ENCODE results near the gene RUNX2.

RUNX2 gene

DNA sequence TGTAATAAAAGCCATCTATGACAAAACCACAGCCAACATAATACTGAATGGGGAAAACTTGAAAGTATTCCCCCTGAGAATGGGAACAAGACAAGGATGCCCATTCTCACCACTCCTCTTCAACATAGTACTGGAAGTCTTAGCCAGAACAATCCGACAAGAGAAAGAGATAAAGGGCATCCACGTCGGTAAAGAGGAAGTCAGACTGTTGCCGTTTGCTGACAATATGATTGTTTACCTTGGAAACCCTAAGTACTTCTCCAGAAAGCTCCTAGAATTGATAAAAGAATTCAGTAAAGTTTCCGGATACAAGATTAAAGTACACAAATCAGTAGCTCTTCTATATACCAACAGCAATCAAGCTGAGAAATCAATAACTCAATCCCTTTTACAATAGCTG, 14.0 kb upstream of the RUNX2 start:
- ChIA-PET POLR2A (no interaction called here), CTCF (interaction anchor here (0.9 kb wide), 1 partner anchor 9 kb away, joined by 3 read pairs; no protein-coding TSS in a partner anchor)
- no peak for DNase-seq (ENCODE audit: extremely low spot score)
- TF ChIP-seq BHLHE40 (IDR thresholded peaks at IDR 0.05; ENCODE audit: borderline replicate concordance): no peak
- TF ChIP-seq ELF4 (IDR thresholded peaks at IDR 0.05): no peak
- TF ChIP-seq CTBP1 (IDR thresholded peaks at IDR 0.05; ENCODE audit: borderline replicate concordance): no peak
- TF ChIP-seq FOXK2 (IDR thresholded peaks at IDR 0.05): no peak
- no peak for TF ChIP-seq HDGF (IDR thresholded peaks at IDR 0.05; ENCODE audit: borderline replicate concordance)
- TF ChIP-seq SUZ12 (IDR thresholded peaks at IDR 0.05): no peak
- no peak for TF ChIP-seq ZNF384 (IDR thresholded peaks at IDR 0.05)
- no peak for TF ChIP-seq L3MBTL2 (conservative IDR thresholded peaks at IDR 0.05)
- TF ChIP-seq ARNT (IDR thresholded peaks at IDR 0.05): no peak
- no peak for TF ChIP-seq TARDBP (IDR thresholded peaks at IDR 0.05)
- TF ChIP-seq FOXA1 (IDR thresholded peaks at IDR 0.05): no peak
- TF ChIP-seq, protein P1, sequence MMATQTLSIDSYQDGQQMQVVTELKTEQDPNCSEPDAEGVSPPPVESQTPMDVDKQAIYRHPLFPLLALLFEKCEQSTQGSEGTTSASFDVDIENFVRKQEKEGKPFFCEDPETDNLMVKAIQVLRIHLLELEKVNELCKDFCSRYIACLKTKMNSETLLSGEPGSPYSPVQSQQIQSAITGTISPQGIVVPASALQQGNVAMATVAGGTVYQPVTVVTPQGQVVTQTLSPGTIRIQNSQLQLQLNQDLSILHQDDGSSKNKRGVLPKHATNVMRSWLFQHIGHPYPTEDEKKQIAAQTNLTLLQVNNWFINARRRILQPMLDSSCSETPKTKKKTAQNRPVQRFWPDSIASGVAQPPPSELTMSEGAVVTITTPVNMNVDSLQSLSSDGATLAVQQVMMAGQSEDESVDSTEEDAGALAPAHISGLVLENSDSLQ (IDR thresholded peaks at IDR 0.05): no peak
- no peak for TF ChIP-seq NFRKB (IDR thresholded peaks at IDR 0.05)
- TF ChIP-seq SP1 (IDR thresholded peaks at IDR 0.05): no peak
- TF ChIP-seq FOXM1 (IDR thresholded peaks at IDR 0.05; ENCODE audit: borderline replicate concordance): no peak
- TF ChIP-seq LEF1 (IDR thresholded peaks at IDR 0.05; ENCODE audit: borderline replicate concordance): no peak

DNA sequence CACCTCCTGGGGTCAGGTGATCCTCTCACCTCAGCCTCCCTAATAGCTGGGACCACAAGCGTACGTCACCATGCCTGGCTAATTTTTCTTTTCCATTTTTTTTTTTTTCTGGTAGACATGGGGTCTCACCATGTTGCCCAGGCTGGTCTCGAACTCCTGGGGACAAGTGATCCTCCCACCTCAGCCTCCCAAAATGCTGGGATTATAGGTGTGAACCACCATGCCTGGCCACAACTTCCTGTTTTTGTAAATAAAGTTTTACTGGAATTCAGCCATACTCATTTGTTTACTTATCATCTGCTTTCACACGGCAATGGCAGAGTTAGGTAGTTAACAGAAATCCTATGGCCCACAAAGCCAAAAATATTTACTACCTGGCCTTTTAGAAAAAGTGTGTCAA, 7.8 kb upstream of the RUNX2 start:
- CTCF ChIA-PET: no interaction called here
- no peak for DNase-seq (ENCODE audit: extremely low spot score)
- POLR2A ChIA-PET: no interaction called here
- TF ChIP-seq FOXA1 (IDR thresholded peaks at IDR 0.05) (no peak), L3MBTL2 (conservative IDR thresholded peaks at IDR 0.05) (no peak), ARNT (IDR thresholded peaks at IDR 0.05) (no peak), HDGF (IDR thresholded peaks at IDR 0.05; ENCODE audit: borderline replicate concordance) (no peak), TARDBP (IDR thresholded peaks at IDR 0.05) (no peak), CTBP1 (IDR thresholded peaks at IDR 0.05; ENCODE audit: borderline replicate concordance) (no peak), FOXK2 (IDR thresholded peaks at IDR 0.05) (no peak), LEF1 (IDR thresholded peaks at IDR 0.05; ENCODE audit: borderline replicate concordance) (no peak), FOXM1 (IDR thresholded peaks at IDR 0.05; ENCODE audit: borderline replicate concordance) (no peak), ZNF384 (IDR thresholded peaks at IDR 0.05) (no peak), ELF4 (IDR thresholded peaks at IDR 0.05) (no peak), BHLHE40 (IDR thresholded peaks at IDR 0.05; ENCODE audit: borderline replicate concordance) (no peak), NFRKB (IDR thresholded peaks at IDR 0.05) (no peak), SUZ12 (IDR thresholded peaks at IDR 0.05) (no peak), SP1 (IDR thresholded peaks at IDR 0.05) (no peak)
- TF ChIP-seq, protein P1 (IDR thresholded peaks at IDR 0.05): no peak

DNA sequence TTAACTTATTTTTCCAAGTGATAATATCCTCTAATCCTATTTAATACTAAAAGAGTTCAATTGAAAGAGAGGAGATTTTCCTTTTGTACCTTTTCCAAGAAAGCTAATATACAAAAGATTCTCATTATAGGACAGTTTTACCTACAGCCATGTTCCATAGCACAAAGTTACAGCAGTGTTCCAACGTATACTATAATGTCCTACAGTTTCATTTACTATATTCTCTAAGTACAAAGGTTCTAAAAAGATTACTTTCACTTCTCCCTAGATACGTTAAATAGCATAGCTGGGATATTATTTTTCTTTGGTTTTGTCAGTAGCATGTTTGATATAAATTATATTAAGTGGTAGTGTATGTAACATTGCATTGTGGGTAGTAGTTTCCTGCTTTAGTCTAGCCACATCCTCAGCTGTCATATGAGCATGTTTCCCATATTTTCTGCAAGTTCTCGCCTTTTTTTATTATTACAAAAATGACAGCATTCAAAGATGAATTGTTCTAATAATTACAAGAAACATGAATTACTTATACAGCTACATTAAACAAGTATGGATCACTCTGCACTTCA, 4.4 kb upstream of the RUNX2 start:
- ChIA-PET CTCF (interaction anchor here (0.6 kb wide), 1 partner anchor 9 kb away, joined by 3 read pairs; no protein-coding TSS in a partner anchor), POLR2A (no interaction called here)
- TF ChIP-seq, protein P1 (IDR thresholded peaks at IDR 0.05): no peak
- TF ChIP-seq FOXK2 (IDR thresholded peaks at IDR 0.05) (no peak), FOXA1 (IDR thresholded peaks at IDR 0.05) (no peak), FOXM1 (IDR thresholded peaks at IDR 0.05; ENCODE audit: borderline replicate concordance) (no peak), HDGF (IDR thresholded peaks at IDR 0.05; ENCODE audit: borderline replicate concordance) (no peak), ZNF384 (IDR thresholded peaks at IDR 0.05) (no peak), NFRKB (IDR thresholded peaks at IDR 0.05) (no peak), SP1 (IDR thresholded peaks at IDR 0.05) (no peak), BHLHE40 (IDR thresholded peaks at IDR 0.05; ENCODE audit: borderline replicate concordance) (no peak), CTBP1 (IDR thresholded peaks at IDR 0.05; ENCODE audit: borderline replicate concordance) (no peak), L3MBTL2 (conservative IDR thresholded peaks at IDR 0.05) (no peak), LEF1 (IDR thresholded peaks at IDR 0.05; ENCODE audit: borderline replicate concordance) (no peak)
- no peak for DNase-seq (ENCODE audit: extremely low spot score)

DNA sequence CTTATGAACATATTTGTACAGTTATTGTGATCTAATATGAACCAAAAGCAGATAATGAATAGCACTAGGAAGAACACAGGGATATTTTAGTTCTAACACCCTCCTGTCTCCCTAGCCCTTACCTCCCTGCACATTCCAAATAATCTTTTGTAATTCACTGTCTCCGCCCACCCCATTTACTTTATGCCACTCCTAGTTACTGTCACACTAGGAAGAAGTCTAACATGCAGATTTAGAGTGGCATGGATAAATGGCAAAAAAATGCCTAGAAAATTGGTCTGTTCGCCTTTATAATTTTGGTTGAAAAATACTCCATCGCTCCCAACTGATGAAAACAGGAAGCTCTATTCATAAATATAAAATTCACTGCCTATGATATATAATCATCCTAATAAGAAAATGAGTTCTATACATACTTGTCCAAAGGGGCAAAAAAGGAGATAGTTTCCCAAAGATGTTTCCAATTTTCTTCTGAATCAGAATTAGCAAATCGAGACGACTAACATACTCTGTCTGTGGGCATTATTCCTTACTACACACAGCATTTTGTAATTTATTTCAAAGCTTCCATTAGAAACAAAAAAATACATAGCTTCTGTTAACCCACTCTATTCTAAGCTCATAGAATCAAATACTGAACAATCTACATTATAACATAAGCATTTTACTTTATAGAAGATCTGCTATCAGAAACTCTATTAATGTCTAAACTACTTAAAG, 1.3 kb upstream of the RUNX2 start:
- DNase-seq (ENCODE audit: extremely low spot score): no peak
- CTCF ChIA-PET: no interaction called here
- POLR2A ChIA-PET: no interaction called here
- TF ChIP-seq, protein P1 (IDR thresholded peaks at IDR 0.05): 0 out of 2 replicates have a peak, but pooled peaks have one; percentile 22
- no peak for TF ChIP-seq TARDBP (IDR thresholded peaks at IDR 0.05)
- no peak for TF ChIP-seq ARNT (IDR thresholded peaks at IDR 0.05)

DNA sequence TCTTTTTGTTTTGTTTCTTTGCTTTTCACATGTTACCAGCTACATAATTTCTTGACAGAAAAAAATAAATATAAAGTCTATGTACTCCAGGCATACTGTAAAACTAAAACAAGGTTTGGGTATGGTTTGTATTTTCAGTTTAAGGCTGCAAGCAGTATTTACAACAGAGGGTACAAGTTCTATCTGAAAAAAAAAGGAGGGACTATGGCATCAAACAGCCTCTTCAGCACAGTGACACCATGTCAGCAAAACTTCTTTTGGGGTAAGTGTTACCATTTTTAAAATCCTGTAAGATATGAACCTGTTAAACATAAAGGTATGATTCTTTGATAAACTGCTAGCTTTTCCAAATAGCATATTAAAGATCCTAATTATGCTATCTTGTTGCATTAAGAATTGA, 393 bp downstream of the RUNX2 start:
- ChIA-PET POLR2A (no interaction called here), CTCF (interaction anchor here (0.6 kb wide), 1 partner anchor 474 kb away, joined by 3 read pairs; no protein-coding TSS in a partner anchor)
- no peak for DNase-seq (ENCODE audit: extremely low spot score)
- TF ChIP-seq CTBP1 (IDR thresholded peaks at IDR 0.05; ENCODE audit: borderline replicate concordance) (no peak), ZNF384 (IDR thresholded peaks at IDR 0.05) (no peak), HDGF (IDR thresholded peaks at IDR 0.05; ENCODE audit: borderline replicate concordance) (no peak), NFRKB (IDR thresholded peaks at IDR 0.05) (no peak), FOXA1 (IDR thresholded peaks at IDR 0.05) (no peak), BHLHE40 (IDR thresholded peaks at IDR 0.05; ENCODE audit: borderline replicate concordance) (no peak), FOXM1 (IDR thresholded peaks at IDR 0.05; ENCODE audit: borderline replicate concordance) (no peak), SP1 (IDR thresholded peaks at IDR 0.05) (no peak), TARDBP (IDR thresholded peaks at IDR 0.05) (no peak), FOXK2 (IDR thresholded peaks at IDR 0.05) (no peak), ELF4 (IDR thresholded peaks at IDR 0.05) (no peak)
- TF ChIP-seq, protein P1 (IDR thresholded peaks at IDR 0.05): no peak

Data from HEK293T (cell line).